HG03066 (cell line): Measurements from ENCODE around the gene SIL1.
"Not testable (repeated sequence)": the region's sequence is repeated elsewhere in the genome, so short reads cannot be mapped to it uniquely, and the experiment has no call there.

Experiments used
- ATAC-seq: cut with Tn5 transposase; IDR thresholded peaks from one replicate; pipeline ENCODE4 v1.9.1; 2021; ENCODE audit warnings: low read depth; ENCODE audit not compliant: unreplicated experiment

SIL1 gene

GRCh38 chr5:139178589-139178917 lies 19.6 kb downstream of the SIL1 start:
- no peak for ATAC-seq

GRCh38 chr5:139177809-139178588 lies 20.2 kb downstream of the SIL1 start:
- peak; percentile 63 for ATAC-seq

GRCh38 chr5:139177281-139177680 lies 20.9 kb downstream of the SIL1 start:
- not testable (repeated sequence) for ATAC-seq

- not testable (repeated sequence) for ATAC-seq
Measured at GRCh38 chr5:139174382-139174781, 23.8 kb downstream of the SIL1 start.

GRCh38 chr5:139171779-139172404 lies 26.3 kb downstream of the SIL1 start:
- no peak for ATAC-seq

GRCh38 chr5:139167952-139168720 lies 30.0 kb downstream of the SIL1 start:
- no peak for ATAC-seq

GRCh38 chr5:139167533-139167932 lies 30.6 kb downstream of the SIL1 start:
- ATAC-seq = no peak

GRCh38 chr5:139167063-139167462 lies 31.1 kb downstream of the SIL1 start:
- ATAC-seq = no peak

GRCh38 chr5:139164897-139165296 lies 33.3 kb downstream of the SIL1 start:
- not testable (repeated sequence) for ATAC-seq

GRCh38 chr5:139164020-139164419 lies 34.1 kb downstream of the SIL1 start:
- ATAC-seq = no peak

GRCh38 chr5:139162448-139162847 lies 35.7 kb downstream of the SIL1 start:
- ATAC-seq = no peak

GRCh38 chr5:139158791-139159190 lies 39.4 kb downstream of the SIL1 start:
- no peak for ATAC-seq

- ATAC-seq = no peak
Measured at GRCh38 chr5:139157556-139157955, 40.6 kb downstream of the SIL1 start.

GRCh38 chr5:139156814-139157213 lies 41.4 kb downstream of the SIL1 start:
- ATAC-seq = no peak

- no peak for ATAC-seq
Measured at GRCh38 chr5:139155333-139155732, 42.8 kb downstream of the SIL1 start.

- ATAC-seq = no peak
Measured at GRCh38 chr5:139151902-139152301, 46.3 kb downstream of the SIL1 start.

- ATAC-seq = no peak
Measured at GRCh38 chr5:139150367-139150999, 47.7 kb downstream of the SIL1 start.

- no peak for ATAC-seq
Measured at GRCh38 chr5:139149477-139150199, 48.5 kb downstream of the SIL1 start.

- no peak for ATAC-seq
Measured at GRCh38 chr5:139148986-139149385, 49.2 kb downstream of the SIL1 start.

- ATAC-seq = no peak
Measured at GRCh38 chr5:139148306-139148705, 49.9 kb downstream of the SIL1 start.
